Daoy (cell line): ENCODE data around the gene ATP6AP1. TPM values are rescaled to one million over a fixed set of nuclear protein-coding genes. Genes with fewer than 3 reads are reported as not detected.
"Not testable (repeated sequence)": the region's sequence is repeated elsewhere in the genome, so short reads cannot be mapped to it uniquely, and the experiment has no call there.

Source experiments
- DNase-seq: peaks from one replicate; pipeline ENCODE4 v3.0.0-alpha.2; 2015; ENCODE audit warnings: low read depth
- total RNA-seq: library from RNA; depleted of rRNA; stranded (reverse); fragments of >200 nt; shearing (Covaris generic); gene quantifications from 2 replicates; pipeline ENCODE4 v1.2.3, GENCODE V29; 2014; rRNA removed

ATP6AP1 gene
- total RNA-seq = 26.3 and 30.9 TPM in 2 replicates

GRCh38 chrX:154428176-154429171 lies at the start of gene ATP6AP1:
ATP6AP1 (plus strand) TSS chrX:154428677; CDS start chrX:154428693, 16 bp downstream.
- peak; percentile 94 for DNase-seq

GRCh38 chrX:154378799-154379568 lies 49.5 kb upstream of the ATP6AP1 start, which contains the start of gene EMD:
EMD (plus strand) TSS chrX:154379295; CDS start chrX:154379485, 190 bp downstream.
- peak; percentile 97 for DNase-seq

GRCh38 chrX:154379569-154379951 lies 48.9 kb upstream of the ATP6AP1 start:
- no peak for DNase-seq

GRCh38 chrX:154380153-154380552 lies 48.3 kb upstream of the ATP6AP1 start:
- DNase-seq = no peak

- no peak for DNase-seq
Measured at GRCh38 chrX:154380787-154381186, 47.7 kb upstream of the ATP6AP1 start.

- no peak for DNase-seq
Measured at GRCh38 chrX:154381271-154381670, 47.2 kb upstream of the ATP6AP1 start.

GRCh38 chrX:154382483-154383069 lies 45.9 kb upstream of the ATP6AP1 start:
- DNase-seq = no peak

GRCh38 chrX:154383359-154384283 lies 44.9 kb upstream of the ATP6AP1 start:
- DNase-seq = no peak

- no peak for DNase-seq
Measured at GRCh38 chrX:154384284-154384892, 44.1 kb upstream of the ATP6AP1 start.

GRCh38 chrX:154388094-154388493 lies 40.4 kb upstream of the ATP6AP1 start:
- not testable (repeated sequence) for DNase-seq

GRCh38 chrX:154388649-154389048 lies 39.8 kb upstream of the ATP6AP1 start:
- DNase-seq = not testable (repeated sequence)

- DNase-seq = not testable (repeated sequence)
Measured at GRCh38 chrX:154389812-154390747, 38.4 kb upstream of the ATP6AP1 start.

GRCh38 chrX:154396363-154396762 lies 32.1 kb upstream of the ATP6AP1 start:
- not testable (repeated sequence) for DNase-seq

- no peak for DNase-seq
Measured at GRCh38 chrX:154396973-154397887, 31.2 kb upstream of the ATP6AP1 start.

DNA sequence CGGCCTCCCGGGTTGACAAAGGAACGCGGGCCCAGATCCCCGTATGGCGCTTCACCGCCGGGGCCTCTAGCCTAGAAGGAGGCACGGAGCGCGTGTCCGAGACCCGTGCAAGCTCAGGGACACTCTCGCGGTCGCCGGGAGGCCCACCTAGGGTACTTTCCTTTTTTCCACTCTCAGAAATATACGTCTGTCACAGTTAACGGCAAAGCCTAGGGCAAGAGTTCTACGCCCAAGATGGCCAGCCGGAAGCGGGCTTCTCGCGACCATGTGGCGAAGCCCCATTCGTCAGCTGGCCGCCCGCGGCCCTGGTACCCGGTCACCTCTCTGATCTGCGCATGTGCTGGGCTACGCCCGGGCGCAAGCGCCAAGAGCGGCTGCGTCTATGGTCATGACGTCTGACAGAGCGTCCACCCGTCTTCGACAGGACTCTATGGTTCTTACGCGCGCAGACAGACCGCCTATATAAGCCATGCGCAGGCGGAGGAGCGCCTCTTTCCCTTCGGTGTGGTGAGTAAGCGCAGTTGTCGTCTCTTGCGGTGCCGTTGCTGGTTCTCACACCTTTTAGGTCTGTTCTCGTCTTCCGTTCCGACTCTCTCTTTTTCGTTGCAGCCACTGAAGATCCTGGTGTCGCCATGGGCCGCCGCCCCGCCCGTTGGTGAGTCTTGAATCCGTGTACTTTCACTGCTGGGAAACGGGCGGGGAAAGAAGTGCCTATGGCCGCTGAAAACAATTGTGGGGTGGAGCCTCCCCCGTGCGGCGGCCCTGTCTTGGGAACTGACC lies 30.4 kb upstream of the ATP6AP1 start, which contains the start of gene RPL10:
TSS of gene RPL10 (plus strand) at position 490 of the 780 bp plus-strand sequence. CDS start at position 633, 143 bp downstream.
- peak; percentile 95 for DNase-seq

DNA sequence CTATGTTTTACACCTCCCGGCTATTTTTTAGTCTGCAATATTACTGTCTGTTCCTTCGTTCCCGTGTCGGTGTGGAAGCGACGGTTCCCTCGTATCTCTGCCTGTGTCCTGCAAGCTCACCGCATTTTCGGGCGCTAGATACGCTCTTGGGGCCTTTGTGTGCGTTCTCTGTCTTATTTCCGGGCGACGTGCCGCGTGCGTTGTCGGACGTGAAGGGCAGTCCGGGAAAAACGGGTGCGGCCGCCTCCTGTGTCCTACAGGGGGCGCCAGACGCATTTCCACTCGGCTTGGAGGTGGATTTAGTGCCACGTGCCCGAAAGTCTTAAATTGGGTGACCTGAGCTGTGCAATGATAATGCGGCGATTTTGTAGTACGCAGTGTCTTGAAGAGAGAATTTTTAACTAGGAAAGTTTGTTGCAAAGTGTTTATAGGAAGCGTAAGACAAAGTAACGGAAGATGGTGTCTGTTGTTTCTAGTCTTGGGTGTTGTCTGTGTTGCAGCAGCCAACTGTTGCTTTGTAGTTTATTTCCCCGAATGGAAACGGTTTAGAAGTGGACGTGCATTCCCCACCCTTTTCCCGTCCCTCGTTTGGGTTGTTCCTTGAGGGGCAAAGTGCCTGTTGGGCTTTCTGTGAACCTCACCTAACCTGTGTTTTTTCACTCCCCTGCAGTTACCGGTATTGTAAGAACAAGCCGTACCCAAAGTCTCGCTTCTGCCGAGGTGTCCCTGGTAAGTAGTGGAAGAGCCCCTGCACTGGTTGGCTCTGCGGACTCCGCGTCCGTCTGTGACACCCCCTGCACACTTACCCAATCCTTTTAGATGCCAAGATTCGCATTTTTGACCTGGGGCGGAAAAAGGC lies 29.6 kb upstream of the ATP6AP1 start:
- peak; percentile 72 for DNase-seq
